Inferior parietal cortex (tissue), 1 donor: ENCODE data around the gene SOD3.

Experiments
- DNase-seq: peaks from one replicate; pipeline ENCODE4 v3.0.0-alpha.2; 2016; ENCODE audit errors: extremely low spot score

SOD3 gene, protein sequence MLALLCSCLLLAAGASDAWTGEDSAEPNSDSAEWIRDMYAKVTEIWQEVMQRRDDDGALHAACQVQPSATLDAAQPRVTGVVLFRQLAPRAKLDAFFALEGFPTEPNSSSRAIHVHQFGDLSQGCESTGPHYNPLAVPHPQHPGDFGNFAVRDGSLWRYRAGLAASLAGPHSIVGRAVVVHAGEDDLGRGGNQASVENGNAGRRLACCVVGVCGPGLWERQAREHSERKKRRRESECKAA

DNA sequence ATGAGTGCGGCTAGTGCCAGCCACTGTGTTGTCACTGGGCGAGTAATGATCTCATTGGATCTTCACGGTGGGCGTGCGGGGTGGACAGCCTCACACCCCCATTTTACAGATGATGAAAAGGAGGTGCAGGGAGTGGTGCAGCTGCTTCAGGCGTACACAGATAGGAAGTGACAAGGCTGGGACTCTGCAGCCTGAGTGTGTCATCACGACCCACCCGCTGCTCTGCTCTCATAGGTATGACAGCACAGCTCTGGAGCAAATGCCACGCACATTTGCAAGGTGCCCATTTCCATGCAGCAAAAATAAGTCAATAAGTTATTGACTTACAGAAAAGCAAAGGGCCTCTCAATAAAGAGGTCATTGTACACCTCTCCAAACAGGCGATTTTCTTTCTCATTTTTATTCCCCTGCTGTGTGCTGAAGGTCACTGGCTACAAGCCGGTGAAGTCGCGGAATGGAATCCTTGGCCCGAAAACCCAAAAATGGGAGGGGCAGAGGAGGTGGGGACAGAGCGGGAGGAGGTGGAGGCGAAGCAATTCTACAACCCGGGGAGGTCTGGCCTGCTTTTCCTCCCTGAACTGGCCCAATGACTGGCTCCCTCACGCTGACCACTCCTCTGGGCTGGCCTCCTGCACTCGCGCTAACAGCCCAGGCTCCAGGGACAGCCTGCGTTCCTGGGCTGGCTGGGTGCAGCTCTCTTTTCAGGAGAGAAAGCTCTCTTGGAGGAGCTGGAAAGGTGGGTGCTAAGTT is at the start of gene SOD3:
TSS of gene SOD3 (plus strand) at position 658 of the 750 bp plus-strand sequence. CDS start 3,949 bp downstream, outside the sequence.
- no peak for DNase-seq

DNA sequence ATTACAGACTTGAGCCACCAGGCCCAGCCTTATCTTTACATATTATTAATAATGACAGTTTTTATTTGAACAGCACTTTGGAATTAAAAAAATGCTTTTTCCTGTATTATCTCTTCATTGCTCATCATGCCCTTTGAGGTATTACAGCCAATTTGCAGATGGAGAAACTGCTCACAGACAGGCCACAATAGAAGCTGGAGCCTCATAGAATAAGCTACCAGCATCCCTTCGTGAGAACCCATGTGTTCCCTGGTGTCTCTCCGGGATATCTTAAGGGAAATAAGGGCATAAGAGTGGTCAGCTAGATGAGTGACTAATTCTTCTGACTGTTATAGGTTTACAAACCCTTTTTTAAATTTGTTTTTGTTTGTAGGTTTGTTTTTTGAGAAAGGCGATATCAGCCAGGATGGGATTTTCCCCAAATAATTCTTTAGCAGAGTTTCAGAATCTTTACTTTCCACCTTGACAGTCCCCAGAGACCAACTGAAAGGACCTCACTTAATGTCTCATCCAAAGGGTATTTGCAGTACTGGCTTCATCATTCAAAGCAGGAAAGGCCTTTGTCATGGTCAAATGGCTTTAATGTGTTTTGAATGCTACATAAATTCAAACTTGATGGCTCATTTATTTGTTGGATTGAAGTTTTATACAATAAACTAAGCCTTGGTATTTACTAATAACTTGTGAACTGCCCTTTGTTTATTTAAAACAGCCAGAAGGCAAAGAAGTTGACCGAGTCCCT is 48.0 kb upstream of the SOD3 start:
- DNase-seq, result no peak

DNA sequence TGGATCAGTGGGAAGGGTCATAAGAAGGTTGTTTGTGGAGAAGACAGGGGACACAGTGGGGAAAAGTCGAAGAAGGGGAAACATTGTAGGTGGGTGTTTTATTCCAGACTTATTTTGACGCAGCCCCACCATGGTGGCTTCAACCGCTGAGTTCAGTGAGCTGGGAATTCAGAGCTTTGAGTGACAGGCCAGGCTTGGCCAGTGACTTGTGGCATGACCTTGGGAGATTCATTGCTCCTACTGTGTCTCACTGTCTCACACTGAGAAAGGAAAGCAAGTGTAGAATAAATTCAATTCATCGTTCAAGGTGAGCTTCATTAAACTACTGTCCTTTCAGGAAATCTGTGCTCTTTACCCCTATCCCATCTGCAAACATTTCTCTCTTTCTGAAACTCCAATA is 47.4 kb upstream of the SOD3 start:
- DNase-seq, result no peak

DNA sequence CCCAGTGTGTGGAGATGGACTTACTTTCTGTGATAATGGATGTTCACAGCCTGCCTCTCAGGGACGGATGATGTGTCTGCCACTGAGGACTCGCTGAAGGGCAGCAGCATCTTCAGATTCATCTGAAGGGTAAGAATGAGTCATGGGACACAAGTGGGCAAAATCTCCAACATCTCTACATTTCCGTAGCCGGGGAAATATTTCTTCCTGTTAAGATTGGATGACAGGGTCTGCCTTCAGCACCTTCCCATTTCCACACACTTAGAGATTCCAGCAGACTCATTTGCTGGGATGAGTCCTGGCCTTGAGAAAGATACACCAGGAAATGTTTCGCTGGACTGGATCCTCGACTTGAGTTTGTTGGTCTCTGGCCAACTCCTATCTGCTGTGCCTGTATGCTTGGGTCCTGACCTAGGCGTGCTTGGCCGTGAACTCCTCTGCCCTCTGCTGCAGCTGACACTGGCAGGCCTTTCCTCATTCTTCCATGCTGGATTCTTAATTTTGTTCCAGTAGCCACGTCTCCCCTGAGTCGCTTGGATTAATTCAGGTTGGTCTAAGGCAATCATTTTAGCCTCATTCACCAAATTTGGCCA is 46.5 kb upstream of the SOD3 start:
- DNase-seq, result no peak

DNA sequence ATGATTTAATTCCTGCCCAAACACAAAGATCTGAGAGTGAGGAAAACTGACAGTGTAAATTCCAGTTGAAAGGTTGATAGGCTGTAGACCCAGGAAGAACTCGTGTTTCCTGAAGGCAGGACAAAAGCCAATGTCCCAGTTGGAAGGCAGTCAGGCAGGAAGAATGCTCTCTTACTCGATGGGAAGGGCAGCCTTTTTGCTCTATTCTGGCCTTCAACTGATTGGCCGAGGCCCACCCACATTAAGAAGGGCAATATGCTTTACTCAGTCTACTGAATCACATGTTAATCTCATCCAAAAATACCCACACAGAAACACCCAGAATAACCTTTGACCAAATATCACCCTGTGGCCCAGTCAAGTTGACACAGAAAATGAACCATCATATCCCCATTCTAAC is 45.3 kb upstream of the SOD3 start:
- no peak for DNase-seq

DNA sequence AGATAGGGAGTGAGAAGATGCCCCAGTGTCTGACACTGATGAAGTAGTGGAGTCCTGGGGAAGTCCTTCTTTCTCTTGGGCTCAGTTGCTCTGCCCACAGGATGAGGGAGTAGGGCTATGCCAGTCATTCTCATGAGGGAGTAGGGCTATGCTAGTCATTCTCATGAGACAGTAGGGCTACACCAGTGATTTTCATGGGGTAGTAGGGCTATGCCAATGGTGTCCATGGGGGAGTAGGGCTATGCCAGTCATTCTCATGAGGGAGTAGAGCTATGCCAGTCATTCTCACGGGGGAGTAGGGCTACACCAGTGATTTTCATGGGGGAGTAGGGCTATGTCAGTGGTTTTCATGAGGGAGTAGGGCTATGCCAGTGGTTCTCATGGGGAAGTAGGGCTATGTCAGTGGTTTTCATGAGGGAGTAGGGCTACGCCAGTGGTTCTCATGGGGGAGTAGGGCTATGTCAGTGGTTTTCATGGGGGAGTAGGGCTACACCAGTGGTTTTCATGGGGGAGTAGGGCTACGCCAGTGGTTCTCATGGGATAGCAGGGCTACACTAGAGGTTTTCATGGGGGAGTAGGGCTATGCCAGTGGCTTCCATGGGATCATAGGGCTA is 43.3 kb upstream of the SOD3 start:
- DNase-seq, result no peak

DNA sequence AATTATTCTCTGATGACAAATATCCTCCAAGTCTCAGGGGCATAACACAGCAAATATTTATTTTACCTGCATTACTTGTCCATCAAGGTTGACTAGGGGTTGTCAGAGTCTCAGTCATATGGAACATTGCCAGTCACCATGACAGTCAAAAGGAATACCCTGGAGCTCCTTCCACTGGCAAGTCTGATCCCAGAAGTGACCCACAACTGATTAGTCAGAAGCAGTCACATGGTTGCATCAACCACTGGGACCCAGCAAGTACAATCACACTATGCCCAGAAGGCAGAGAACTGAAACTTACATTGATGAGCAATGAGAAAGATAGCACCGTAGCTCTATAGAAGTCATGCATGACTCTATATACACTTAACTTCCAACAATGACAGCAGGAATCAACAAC is 41.9 kb upstream of the SOD3 start:
- no peak for DNase-seq

DNA sequence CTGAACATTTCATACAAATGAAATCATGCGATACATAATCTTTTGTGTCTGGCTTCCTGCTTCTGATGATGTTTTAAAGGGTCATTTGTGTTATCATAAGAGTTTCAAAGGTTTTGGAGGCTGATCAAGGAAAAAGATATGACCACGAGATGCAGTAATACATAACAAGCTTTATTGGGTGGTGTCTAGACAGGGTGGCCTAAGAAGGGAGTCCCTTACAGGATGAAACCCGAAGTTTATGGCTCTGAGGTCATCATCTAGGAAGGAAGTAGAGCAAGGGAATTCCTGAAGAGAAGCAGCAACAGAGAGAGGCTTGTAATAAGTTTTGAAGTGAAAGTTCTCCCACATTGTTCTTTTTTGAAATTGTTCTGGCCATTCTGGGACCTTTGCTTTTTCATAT is 40.8 kb upstream of the SOD3 start:
- DNase-seq, result no peak

DNA sequence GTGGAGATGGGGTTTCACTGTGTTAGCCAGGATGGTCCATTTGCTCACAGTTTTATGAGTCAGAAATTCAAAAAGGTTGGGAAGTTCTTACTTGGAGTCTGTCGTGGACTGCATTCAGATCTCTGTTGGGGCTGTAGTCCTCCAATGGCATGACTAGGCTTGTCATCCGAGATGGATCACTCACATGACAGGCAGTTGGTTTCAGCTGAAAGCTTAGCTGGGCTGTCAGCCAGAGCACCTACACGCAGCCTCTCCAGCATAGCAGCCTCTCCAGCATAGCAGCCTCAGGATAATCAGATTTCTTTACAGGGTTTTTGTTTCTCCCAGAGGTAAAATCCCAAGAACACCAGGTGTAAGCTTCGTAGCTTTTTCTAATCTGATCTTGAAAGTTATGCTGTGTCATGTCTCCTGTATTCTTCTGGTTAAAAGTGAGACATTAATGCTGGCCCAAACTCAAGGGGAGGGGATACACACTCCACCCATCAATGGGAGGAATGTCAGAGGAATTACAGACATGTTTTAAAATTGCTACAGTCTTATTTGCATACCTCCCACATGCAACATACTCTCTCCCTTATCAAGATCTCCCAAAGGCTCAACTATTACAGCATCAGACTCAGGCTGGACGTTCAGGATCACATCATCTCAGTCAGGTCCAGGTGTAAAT is 31.6 kb upstream of the SOD3 start:
- DNase-seq, result no peak

DNA sequence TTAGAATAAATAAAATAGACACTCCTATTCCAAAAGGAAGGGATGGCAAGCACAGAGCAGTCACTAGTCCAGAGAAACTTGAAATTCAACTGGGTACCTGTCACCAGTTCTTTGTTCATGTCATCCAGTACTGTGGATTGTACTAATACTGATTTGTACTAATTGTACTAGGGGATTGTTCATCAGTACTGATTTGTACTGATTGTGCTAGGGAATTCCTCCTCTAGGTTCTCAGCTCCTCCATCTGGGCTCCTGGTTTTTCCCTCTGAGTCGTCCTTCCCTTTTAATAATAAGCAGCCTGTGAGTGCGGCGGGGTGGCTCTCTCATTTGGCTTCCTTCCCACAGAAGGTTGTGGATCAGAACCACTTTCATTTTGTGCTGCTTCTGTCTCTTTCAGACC is 31.0 kb upstream of the SOD3 start:
- DNase-seq, result no peak

DNA sequence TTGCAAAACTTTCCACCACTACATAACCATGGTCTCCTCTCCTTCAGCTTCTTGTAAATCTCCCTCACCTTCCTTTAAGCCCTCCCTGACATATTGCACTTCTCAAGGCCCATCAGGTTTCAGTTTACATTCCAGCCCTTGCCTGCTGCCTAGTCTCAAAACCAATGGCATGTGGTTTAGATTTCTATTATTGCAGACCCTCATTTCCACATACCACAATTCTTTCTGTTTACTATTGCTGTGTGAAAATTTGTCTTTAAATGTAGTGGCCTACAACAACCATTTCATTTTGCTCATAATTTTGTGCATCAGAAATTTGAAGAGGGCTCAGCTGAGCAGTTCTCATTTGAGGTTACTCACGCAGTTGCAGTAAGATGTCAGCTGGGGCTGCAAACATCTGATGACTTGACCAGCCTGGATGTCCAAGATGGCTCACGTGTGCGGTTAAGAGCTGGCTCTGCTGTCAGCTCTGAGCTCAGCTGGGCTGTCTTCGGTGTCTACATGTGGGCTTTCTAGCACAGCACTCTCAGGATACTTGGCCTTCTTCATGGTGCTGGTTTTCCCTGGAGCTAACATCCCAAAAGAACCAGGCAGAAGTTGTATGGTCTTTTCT is 29.9 kb upstream of the SOD3 start:
- no peak for DNase-seq

DNA sequence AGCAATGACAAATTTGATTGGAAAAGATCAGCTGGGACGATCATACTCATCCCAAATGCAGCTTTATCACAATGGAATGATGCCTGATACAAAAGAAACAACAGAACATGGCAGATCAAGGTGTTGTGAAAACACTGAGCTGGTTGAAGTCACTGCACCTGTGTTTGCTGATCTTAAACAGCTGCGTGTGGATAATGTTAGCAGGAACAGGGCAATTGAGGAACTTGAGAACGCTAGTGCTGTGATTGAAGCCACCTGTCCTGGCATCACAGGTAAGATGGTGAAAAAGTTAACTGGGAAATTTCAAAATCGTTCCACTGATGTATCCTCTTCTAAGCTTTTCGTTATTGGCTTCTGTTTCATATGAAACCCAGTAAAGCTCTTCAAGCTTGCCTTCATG is 27.4 kb upstream of the SOD3 start:
- no peak for DNase-seq

DNA sequence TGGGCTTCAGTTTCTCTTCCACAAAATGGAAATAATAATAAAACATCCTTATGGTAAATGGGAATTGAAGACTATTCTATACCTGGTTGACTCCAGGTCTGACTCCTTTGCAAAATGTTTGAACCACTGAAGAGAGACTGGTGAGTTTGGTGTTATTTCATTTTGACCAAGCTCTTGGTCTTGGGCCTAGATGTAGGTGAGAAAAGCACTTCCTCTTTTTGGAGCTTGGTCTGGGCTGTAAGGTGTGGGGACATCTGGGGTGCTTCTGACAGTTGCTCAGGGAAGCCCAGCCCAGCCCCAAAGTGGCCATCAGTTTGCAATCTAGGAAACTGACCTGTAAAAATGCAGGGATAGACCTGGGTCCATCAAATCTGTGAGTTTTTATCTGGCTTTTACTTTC is 26.8 kb upstream of the SOD3 start:
- no peak for DNase-seq

DNA sequence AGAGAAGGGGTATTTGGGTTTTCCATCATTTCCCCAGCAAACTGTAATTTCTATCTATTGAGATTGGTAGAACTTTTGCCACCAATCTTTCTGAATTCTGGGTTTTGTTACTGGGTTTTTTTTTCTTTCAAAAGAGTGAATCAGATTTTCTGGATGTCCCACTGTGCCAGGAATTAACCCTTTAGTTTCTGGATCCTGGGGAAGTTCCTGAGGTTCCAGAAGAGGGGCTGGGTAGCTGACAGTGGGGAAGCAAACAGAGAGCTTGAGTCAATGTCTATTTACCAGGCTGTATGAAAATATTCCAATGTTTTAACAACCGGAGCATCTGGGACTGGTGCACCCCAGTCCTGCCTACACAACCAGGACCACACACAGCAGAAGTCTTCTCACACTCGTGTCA is 25.8 kb upstream of the SOD3 start:
- DNase-seq, result no peak

DNA sequence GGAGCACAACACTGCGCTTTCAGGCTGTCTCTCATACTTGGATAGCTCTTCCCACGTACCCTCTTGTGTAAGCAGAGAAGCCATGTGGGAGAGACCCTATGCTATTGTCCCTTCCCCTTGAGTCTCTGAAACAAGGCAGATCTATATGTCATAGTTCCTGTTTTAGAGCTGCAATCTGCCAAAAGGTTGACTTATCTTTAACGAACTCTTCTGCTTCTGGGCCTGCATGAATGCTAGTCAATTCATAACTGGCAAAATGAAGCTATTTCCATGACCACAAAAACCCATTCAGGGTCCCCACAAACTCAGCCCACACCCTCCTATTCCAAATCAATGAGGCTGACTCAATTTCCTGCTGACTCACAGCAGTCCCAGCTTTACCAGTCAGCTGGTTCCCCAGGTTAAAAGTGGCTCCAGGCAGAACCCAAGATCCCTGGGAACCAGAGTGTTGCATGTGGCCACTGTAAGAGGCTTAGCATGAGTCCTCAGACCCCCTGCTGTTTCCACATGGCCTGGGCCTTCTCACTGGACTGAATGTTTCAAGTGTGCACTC is 25.3 kb upstream of the SOD3 start:
- DNase-seq, result no peak

DNA sequence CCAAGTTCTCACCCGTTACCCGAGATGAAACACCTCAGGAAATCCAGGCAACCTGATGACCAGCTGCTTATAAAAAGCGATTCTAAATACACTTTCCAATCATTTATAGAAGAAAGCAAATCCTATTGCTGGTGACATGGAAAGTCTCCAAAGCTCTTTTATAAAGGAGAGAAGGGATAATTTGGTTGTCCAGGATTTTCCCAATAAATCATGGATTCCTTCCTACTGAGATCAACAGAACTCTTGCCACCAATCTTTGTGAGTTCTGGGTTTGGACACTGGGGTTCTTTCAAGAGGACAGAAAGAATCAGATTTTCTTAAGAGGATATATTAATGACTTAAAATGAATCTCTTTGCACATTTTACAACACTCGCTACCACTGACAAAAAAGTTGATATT is 24.7 kb upstream of the SOD3 start:
- no peak for DNase-seq

DNA sequence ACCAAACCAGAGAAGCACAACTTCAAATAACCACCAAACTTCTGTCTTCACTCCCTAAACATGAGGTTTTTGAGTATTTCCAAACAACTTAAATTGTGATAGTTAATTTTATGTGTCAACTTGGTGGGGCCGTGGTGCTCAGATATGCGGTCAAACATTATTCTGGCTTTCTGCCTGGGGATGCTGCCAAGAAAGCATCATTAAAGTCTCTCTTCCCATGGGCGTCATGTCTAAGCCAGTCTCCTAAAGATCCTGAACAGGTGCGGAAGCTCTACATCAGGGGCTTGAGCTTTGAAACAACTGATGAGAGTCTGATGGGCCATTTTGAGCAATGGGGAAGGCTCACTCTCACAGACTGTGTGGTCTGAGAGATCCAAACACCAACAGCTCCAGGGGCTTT is 24.1 kb upstream of the SOD3 start:
- no peak for DNase-seq

DNA sequence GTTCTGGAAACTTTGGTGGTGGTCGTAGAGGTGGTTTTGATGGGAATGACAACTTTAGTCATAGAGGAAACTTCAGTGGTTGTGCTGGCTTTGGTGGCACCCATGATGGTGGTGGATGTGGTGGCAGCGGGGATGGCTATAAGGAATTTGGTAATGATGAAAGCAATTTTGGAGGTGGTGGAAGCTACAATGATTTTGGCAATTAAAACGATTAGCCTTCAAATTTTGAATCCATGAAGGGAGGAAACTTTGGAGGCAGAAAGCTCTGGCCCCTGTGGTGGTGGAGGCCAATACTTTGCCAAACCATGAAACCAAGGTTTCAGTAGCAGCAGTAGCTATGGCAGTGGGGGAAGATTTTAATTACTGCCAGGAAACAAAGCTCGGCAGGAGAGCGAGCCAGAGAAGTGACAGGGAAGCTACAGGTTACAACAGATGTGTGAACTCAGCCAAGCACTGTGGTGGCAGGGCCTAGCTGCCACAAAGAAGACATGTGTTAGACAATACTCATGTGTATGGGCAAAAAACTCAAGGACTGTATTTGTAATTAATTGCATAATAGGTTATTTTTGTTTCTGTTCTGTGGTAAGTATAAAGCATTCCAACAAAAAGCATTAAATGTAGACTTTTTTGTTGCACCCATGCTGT is 23.2 kb upstream of the SOD3 start:
- DNase-seq, result no peak

DNA sequence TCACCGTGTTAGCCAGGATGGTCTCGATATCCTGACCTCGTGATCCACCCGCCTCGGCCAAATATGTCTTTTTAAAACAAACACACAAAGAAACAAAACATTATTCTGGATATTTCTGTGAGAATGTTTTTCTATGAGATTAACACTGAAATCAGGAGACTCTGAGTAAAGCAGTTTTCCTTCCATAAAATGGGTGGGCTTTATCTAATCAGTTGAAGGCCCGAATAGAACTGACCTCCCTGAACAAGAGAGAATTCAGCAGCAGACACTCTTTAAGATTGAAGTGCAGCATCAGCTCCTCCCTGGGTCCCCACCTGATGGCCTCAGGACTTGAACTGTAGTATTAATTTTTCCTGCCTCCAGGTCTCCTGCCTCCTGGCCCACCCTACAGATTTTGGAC is 22.4 kb upstream of the SOD3 start:
- no peak for DNase-seq

DNA sequence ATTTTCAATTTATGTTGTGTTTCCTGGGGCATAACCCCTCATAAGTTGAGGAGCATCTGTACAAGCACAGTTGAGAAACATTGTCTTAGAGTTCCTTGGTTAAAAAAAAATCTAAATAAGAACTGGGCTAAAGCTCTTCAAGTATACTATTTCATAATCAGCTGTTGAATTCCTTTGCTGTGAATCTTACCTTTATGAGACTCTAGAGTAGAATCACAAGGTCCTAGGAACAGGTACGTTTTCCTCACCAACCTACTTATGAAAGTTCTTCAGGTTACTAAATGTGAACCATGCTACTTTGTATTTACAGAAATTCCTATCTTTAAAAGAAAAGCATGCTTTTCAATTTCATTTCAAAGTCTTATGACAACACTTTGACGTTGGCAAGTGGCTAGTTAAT is 20.9 kb upstream of the SOD3 start:
- DNase-seq, result no peak
